HL-60 (cell line): ENCODE data around the gene KCNH1.

Source experiments
- DNase-seq, 2 experiments: peaks; one replicate each; pipeline ENCODE4 v3.0.0-alpha.2; 2010 to 2020; ENCODE audit warnings: low read depth in 1 of 2, low spot score in 1 of 2
- H3K27ac ChIP-seq: fragments of 250-450 bp; sonication (Bioruptor Pico); replicated peaks from 2 replicates; pipeline ENCODE4 v1.5.1; 2020; ENCODE audit warnings: mild to moderate bottlenecking, moderate library complexity
- H3K27me3 ChIP-seq: fragments of 250-450 bp; sonication (Bioruptor Pico); 2 replicates; pipeline ENCODE4 v1.5.1; 2021; ENCODE audit warnings: mild to moderate bottlenecking, moderate library complexity; ENCODE audit not compliant: insufficient read depth, poor library complexity, severe bottlenecking
- H3K4me3 ChIP-seq: replicated peaks from 2 replicates; pipeline ENCODE4 v1.5.1; 2011; ENCODE audit warnings: mild to moderate bottlenecking, control low read depth, low read length; ENCODE audit not compliant: insufficient read depth
- GABPA ChIP-seq: IDR thresholded peaks from 2 replicates; pipeline ENCODE4 v1.6.1; 2012; ENCODE audit warnings: low read depth
- POLR2AphosphoS5 ChIP-seq: IDR thresholded peaks from 2 replicates; pipeline ENCODE4 v1.6.1; 2012; ENCODE audit warnings: low read depth
- SPI1 ChIP-seq: IDR thresholded peaks from 2 replicates; pipeline ENCODE4 v1.6.1; 2012; ENCODE audit warnings: low read depth, mild to moderate bottlenecking, borderline replicate concordance
- TF ChIP-seq, protein P1 (sequence below): IDR thresholded peaks from one replicate; pipeline ENCODE4 v1.5.1; 2011; ENCODE audit warnings: low read length, control low read depth, inconsistent platforms; ENCODE audit not compliant: insufficient read depth
- TF ChIP-seq, protein P2 (sequence below): IDR thresholded peaks from 2 replicates; pipeline ENCODE4 v1.6.1; 2012; ENCODE audit warnings: low read depth; ENCODE audit not compliant: insufficient replicate concordance

The KCNH1 gene

DNA sequence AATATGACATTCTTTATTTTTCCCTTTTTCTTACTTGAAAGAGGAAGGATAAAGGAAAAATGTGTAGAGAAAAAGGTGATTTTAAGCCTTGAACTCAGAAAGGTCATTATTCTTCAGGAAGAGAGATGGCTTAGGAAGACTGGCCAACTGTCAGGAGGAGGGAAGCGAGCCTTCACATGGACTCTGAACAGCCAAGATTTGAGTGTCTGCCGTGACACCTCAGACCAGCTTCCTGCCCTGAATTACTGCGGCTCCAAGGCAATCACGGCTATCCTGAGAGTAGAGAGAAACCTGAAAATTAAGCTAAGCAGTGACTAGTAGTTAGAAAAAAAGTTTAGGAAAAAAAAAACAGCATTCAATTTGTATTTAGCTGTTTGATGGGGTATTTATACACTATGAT lies 314.7 kb downstream of the KCNH1 start:
- H3K27ac ChIP-seq = no peak overlapping the region
- no peak overlapping the region for H3K4me3 ChIP-seq

DNA sequence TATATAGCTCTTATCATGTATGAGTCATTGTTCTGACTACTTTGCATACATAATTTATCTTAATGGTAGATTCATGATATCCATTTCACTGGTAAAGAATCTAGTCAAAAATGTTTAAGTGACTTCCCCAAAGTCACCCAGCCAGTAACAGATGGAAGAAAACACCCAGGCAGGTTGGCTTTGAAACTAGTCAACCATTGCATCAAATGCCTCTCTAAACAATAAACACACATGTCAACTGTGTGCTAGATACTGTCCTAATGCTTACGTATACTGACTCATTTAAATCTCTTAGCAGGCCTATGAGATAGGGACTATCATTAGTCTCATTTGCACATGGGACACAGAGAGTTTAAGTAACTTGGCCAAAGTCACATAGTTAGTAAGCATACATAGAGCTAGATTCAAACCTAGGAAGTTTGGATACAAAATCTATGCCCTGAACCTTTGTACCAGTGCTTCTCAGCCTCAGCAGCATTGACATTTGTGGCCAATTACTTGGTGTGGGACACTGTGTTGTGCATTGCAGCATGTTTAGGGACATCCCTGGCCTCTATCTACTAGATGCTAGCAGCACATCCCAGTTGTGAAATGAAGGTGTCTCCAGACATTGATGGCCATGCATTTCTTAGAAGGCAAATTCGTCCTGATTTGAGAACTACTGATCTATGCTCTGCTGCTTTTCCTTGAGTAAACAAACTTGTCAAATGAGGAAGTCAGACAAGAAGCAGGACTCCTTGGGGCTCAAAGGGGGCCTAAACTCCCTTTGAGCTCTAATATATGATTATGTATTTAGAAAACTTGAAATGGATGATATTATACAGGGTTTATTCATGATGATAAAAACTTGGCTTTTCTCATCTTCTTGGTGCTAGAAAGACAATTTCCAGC lies 316.3 kb downstream of the KCNH1 start:
- H3K27ac ChIP-seq = no peak overlapping the region
- TF ChIP-seq, protein P1, sequence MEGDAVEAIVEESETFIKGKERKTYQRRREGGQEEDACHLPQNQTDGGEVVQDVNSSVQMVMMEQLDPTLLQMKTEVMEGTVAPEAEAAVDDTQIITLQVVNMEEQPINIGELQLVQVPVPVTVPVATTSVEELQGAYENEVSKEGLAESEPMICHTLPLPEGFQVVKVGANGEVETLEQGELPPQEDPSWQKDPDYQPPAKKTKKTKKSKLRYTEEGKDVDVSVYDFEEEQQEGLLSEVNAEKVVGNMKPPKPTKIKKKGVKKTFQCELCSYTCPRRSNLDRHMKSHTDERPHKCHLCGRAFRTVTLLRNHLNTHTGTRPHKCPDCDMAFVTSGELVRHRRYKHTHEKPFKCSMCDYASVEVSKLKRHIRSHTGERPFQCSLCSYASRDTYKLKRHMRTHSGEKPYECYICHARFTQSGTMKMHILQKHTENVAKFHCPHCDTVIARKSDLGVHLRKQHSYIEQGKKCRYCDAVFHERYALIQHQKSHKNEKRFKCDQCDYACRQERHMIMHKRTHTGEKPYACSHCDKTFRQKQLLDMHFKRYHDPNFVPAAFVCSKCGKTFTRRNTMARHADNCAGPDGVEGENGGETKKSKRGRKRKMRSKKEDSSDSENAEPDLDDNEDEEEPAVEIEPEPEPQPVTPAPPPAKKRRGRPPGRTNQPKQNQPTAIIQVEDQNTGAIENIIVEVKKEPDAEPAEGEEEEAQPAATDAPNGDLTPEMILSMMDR = no peak
- TF ChIP-seq SPI1 = peak; percentile 24
- H3K27me3 ChIP-seq = no peaks in the 10 kb centered on the region
- H3K4me3 ChIP-seq = no peak overlapping the region
- no peak for DNase-seq

More for the DNA sequence above, 314.7 kb downstream of the KCNH1 start:
- DNase-seq = no peak
- TF ChIP-seq, protein P1 = no peak
- TF ChIP-seq GABPA (no peak), SPI1 (no peak), POLR2AphosphoS5 (no peak)
- H3K27me3 ChIP-seq = no peaks in the 10 kb centered on the region

DNA sequence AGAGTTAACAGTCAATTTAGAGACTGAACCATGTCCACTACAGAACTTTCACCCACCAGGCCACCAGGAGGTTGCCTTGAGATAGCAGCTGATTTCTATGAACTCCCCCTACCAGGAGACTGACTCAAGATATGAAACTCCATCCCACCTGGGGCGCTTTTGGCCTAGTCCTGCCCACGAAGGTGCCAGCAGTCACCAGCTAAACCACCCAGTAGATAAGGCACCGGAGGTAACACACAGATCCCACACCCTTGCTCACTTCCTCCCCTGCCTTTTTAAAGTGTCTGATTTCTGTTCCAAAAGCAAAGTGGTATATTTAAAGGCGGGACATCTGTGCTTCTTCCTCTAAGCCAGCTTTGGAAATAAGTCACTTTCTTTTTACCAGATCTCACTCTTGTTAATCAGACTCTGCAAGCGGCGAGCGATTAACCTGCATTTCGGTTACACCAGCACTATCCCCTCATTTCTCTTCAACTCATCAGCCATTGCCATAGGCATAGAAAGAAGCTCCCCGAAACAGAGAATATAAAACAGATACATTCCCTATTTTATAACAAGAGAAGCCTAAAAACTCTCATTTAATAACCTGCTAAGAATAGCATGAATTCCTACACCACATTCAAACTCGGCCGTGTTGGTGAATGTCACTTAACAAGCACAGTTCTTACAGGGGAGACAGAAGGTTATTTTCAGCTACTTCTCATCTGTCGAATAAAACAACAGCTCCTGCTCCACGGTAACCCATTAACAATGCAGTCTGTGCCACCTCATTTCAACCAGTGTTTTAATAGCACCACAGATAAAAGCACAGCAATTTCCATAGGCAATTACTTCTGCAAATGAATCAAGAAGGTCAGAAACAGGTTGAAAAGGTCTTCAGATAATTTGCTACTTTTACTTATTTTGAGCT lies 318.1 kb downstream of the KCNH1 start:
- H3K27ac ChIP-seq = no peak overlapping the region
- no peak for DNase-seq
- TF ChIP-seq, protein P2, sequence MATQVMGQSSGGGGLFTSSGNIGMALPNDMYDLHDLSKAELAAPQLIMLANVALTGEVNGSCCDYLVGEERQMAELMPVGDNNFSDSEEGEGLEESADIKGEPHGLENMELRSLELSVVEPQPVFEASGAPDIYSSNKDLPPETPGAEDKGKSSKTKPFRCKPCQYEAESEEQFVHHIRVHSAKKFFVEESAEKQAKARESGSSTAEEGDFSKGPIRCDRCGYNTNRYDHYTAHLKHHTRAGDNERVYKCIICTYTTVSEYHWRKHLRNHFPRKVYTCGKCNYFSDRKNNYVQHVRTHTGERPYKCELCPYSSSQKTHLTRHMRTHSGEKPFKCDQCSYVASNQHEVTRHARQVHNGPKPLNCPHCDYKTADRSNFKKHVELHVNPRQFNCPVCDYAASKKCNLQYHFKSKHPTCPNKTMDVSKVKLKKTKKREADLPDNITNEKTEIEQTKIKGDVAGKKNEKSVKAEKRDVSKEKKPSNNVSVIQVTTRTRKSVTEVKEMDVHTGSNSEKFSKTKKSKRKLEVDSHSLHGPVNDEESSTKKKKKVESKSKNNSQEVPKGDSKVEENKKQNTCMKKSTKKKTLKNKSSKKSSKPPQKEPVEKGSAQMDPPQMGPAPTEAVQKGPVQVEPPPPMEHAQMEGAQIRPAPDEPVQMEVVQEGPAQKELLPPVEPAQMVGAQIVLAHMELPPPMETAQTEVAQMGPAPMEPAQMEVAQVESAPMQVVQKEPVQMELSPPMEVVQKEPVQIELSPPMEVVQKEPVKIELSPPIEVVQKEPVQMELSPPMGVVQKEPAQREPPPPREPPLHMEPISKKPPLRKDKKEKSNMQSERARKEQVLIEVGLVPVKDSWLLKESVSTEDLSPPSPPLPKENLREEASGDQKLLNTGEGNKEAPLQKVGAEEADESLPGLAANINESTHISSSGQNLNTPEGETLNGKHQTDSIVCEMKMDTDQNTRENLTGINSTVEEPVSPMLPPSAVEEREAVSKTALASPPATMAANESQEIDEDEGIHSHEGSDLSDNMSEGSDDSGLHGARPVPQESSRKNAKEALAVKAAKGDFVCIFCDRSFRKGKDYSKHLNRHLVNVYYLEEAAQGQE = no peak
- TF ChIP-seq GABPA (no peak), POLR2AphosphoS5 (no peak)
- TF ChIP-seq, protein P1 = no peak
- H3K4me3 ChIP-seq = no peak overlapping the region
- no peaks in the 10 kb centered on the region for H3K27me3 ChIP-seq

DNA sequence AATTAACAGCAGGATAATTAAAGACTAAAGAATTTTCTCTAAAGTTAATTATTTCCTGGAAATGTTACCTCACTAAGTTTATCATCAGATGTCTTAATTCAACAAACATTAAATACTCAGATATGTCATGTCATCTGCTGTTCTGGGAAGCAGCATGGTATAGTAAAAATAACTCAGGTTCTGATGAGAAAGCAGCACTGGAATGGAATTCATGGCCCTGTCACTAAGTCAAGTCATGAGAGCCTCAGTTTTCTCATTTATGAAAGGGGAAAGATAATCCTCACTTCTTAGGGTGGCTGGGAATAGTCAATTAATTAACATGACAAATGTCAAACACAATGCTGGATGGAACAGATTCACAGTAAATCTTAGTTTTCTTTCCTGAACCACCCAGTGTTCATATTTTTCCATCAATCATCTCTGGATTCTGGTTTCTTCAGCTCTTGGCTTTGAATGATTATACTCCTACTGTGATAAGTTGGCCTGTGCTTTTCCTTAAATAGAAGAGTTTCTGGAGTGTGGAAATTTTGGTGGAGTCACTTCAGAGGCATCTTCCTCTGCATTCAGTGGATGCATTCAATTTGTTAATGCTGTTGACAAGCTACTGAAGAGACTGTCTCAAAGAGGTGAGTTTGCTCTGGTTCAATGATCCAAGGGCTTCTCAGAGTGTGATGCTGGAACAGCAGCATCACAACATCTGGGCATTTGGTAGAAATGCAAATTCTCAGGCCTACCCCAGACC lies 319.4 kb downstream of the KCNH1 start:
- no peak overlapping the region for H3K4me3 ChIP-seq
- TF ChIP-seq GABPA (no peak), SPI1 (no peak), POLR2AphosphoS5 (no peak)
- TF ChIP-seq, protein P1 = no peak
- TF ChIP-seq, protein P2 = no peak
- no peaks in the 10 kb centered on the region for H3K27me3 ChIP-seq
- H3K27ac ChIP-seq = no peak overlapping the region
- DNase-seq = no peak
